K562 (cell line): ENCODE results near the gene B3GALT4. TPM values are rescaled to one million over a fixed set of nuclear protein-coding genes. Genes with fewer than 3 reads are reported as not detected.

Source experiments
- BRF2 ChIP-seq: IDR thresholded peaks from 3 replicates; pipeline ENCODE4 v1.6.1; 2011; ENCODE audit warnings: borderline replicate concordance, mild to moderate bottlenecking; ENCODE audit not compliant: insufficient read length, insufficient read depth
- CAMTA2 ChIP-seq: fragments of 250-450 bp; sonication (Bioruptor Pico); conservative IDR thresholded peaks from 2 replicates; pipeline ENCODE4 v1.5.1; 2022
- CREM ChIP-seq: IDR thresholded peaks from 2 replicates; pipeline ENCODE4 v1.6.1; 2014; ENCODE audit warnings: antibody characterized with exemption, low read depth
- CUX1 ChIP-seq: fragments of 200-800 bp; sonication (Bioruptor generic); IDR thresholded peaks from 2 replicates; pipeline ENCODE4 v1.6.1; 2016; ENCODE audit warnings: missing genetic modification characterization, missing compliant biosample characterization
- EP400 ChIP-seq: fragments of 450-650 bp; IDR thresholded peaks from 2 replicates; pipeline ENCODE4 v1.6.1; 2017; ENCODE audit warnings: antibody characterized with exemption, mild to moderate bottlenecking, moderate library complexity
- MTA1 ChIP-seq: fragments of 450-650 bp; IDR thresholded peaks from 2 replicates; pipeline ENCODE4 v1.6.1; 2017; ENCODE audit warnings: borderline replicate concordance
- NFIC ChIP-seq: fragments of 450-650 bp; IDR thresholded peaks from 2 replicates; pipeline ENCODE4 v1.6.1; 2017; ENCODE audit warnings: mild to moderate bottlenecking, inconsistent platforms
- NR2C1 ChIP-seq, 2 experiments: fragments of 450-650 bp; IDR thresholded peaks; 2 replicates each; pipeline ENCODE4 v1.6.1; 2017; ENCODE audit warnings: mild to moderate bottlenecking in 2 of 2, antibody characterized with exemption in 1 of 2, inconsistent platforms in 1 of 2, missing compliant biosample characterization in 1 of 2, missing genetic modification characterization in 1 of 2
- PCBP2 ChIP-seq: fragments of 200-400 bp; formaldehyde crosslinking; IDR thresholded peaks from 2 replicates; pipeline ENCODE4 v1.6.1; 2018; ENCODE audit warnings: low read length, low read depth, mild to moderate bottlenecking, moderate library complexity; ENCODE audit not compliant: poor library complexity, severe bottlenecking
- RHOXF2B ChIP-seq: fragments of 250-450 bp; sonication (Bioruptor Pico); conservative IDR thresholded peaks from 2 replicates; pipeline ENCODE4 v1.5.1; 2021
- SMARCC2 ChIP-seq: fragments of 450-650 bp; IDR thresholded peaks from 2 replicates; pipeline ENCODE4 v1.6.1; 2017; ENCODE audit warnings: antibody characterized with exemption, moderate library complexity, mild to moderate bottlenecking, low read depth
- STAT5A ChIP-seq: IDR thresholded peaks from 2 replicates; pipeline ENCODE4 v1.6.1; 2012; ENCODE audit warnings: low read length, inconsistent platforms, borderline replicate concordance
- TARDBP ChIP-seq: fragments of 450-650 bp; IDR thresholded peaks from 2 replicates; pipeline ENCODE4 v1.6.1; 2016
- TGIF2 ChIP-seq: sonication (generic); formaldehyde crosslinking; IDR thresholded peaks from 2 replicates; pipeline ENCODE4 v1.8.1; 2022; ENCODE audit warnings: mild to moderate bottlenecking, missing genetic modification reagents, moderate library complexity
- TOE1 ChIP-seq, 2 experiments: fragments of 450-650 bp in 1 of 2; sonication (generic) in 1 of 2; formaldehyde crosslinking in 1 of 2; IDR thresholded peaks; 2 replicates each; pipeline versions ENCODE4 v1.7.1 to v1.8.0; 2016 to 2022; ENCODE audit warnings: borderline replicate concordance in 2 of 2, mild to moderate bottlenecking in 2 of 2, antibody characterized with exemption in 1 of 2, inconsistent platforms in 1 of 2, low read depth in 1 of 2, missing genetic modification reagents in 1 of 2, moderate library complexity in 1 of 2
- ZNF133 ChIP-seq: fragments of 250-450 bp; sonication (Bioruptor Pico); IDR thresholded peaks from 2 replicates; pipeline ENCODE4 v1.4.0; 2020; ENCODE audit warnings: mild to moderate bottlenecking
- ZNF23 ChIP-seq: fragments of 250-450 bp; sonication (Bioruptor Pico); IDR thresholded peaks from 2 replicates; pipeline ENCODE4 v1.4.0; 2020; ENCODE audit warnings: mild to moderate bottlenecking
- ZNF561 ChIP-seq: fragments of 450-650 bp; formaldehyde crosslinking; conservative IDR thresholded peaks from 2 replicates; pipeline ENCODE4 v1.4.0; 2020; ENCODE audit warnings: mild to moderate bottlenecking, moderate library complexity
- ZNF589 ChIP-seq: fragments of 200-800 bp; sonication (Bioruptor generic); IDR thresholded peaks from 2 replicates; pipeline ENCODE4 v1.6.1; 2016; ENCODE audit warnings: low read depth, missing genetic modification characterization, missing compliant biosample characterization
- ZNF644 ChIP-seq: fragments of 200-800 bp; sonication (Bioruptor generic); IDR thresholded peaks from 2 replicates; pipeline ENCODE4 v1.6.1; 2016; ENCODE audit warnings: low read depth, missing genetic modification characterization, missing compliant biosample characterization
- ZNF668 ChIP-seq: fragments of 250-450 bp; sonication (Bioruptor Pico); IDR thresholded peaks from 2 replicates; pipeline ENCODE4 v1.8.0; 2022; ENCODE audit warnings: mild to moderate bottlenecking, inconsistent platforms
- ZZZ3 ChIP-seq: fragments of 450-650 bp; IDR thresholded peaks from 2 replicates; pipeline ENCODE4 v1.6.1; 2016; ENCODE audit warnings: antibody characterized with exemption, mild to moderate bottlenecking, moderate library complexity
- polyA plus RNA-seq, 8 experiments: library from polyadenylated mRNA; depleted of rRNA in 4 of 8; stranded (reverse) in 5 of 8; unstranded in 3 of 8; fragments of >200 nt; fragmentation: Nextera tagmentation in 2 of 8; fragmentation: Illumina TruSeq in 1 of 8; extraction: Ambion mirVana in 2 of 8; extraction: Trizol in 1 of 8; gene quantifications; 2 replicates each; pipeline versions ENCODE4 v1.2.1 to v1.2.3, GENCODE V29; 2011 to 2014; ENCODE audit warnings: inconsistent platforms in 1 of 8, missing spikeins in 1 of 8
- total RNA-seq, 7 experiments: library from RNA; depleted of rRNA in 6 of 7; stranded (reverse); fragments of >200 nt in 6 of 7; fragmentation: Illumina TruSeq in 2 of 7; extraction: Trizol in 2 of 7; gene quantifications; 2 replicates each; pipeline versions ENCODE4 v1.2.1 to v1.2.3, GENCODE V29; 2011 to 2021; ENCODE audit warnings: low replicate concordance in 1 of 7

The B3GALT4 gene
- total and polyA plus RNA-seq, 9 of the 15 experiments (the other 6 are each of a cell fraction or from before 2014, with no cell fraction given): 0.11 to 1.3 (median 0.53) TPM; not detected in 1

- no peak for TF ChIP-seq CUX1 (CRISPR knock-in tag)
- peak; percentile 70; the same call in 1 of the 2 replicates for TF ChIP-seq ZZZ3
- peak; percentile 68; the same call in 1 of the 2 replicates for TF ChIP-seq CREM
- 0 out of 2 replicates have a peak, but pooled peaks have one; percentile 24 for TF ChIP-seq TARDBP
- no peak for TF ChIP-seq BRF2
- no peak for TF ChIP-seq SMARCC2
- no peak for TF ChIP-seq CAMTA2 (CRISPR knock-in tag)
- TF ChIP-seq MTA1: no peak
- peak; percentile 100 for TF ChIP-seq NR2C1 (IDR thresholded peaks at IDR 0.05)
- TF ChIP-seq NR2C1 (tag; IDR thresholded peaks at IDR 0.05): peak; percentile 100
- no peak for TF ChIP-seq ZNF133
- TF ChIP-seq ZNF561 (CRISPR knock-in tag): no peak
- no peak for TF ChIP-seq ZNF23 (CRISPR knock-in tag)
- peak; percentile 12; the same call in 1 of the 2 replicates for TF ChIP-seq NFIC
- TF ChIP-seq TOE1 (IDR thresholded peaks at IDR 0.05; ENCODE audit: borderline replicate concordance): no peak
- no peak for TF ChIP-seq TOE1 (CRISPR knock-in tag; IDR thresholded peaks at IDR 0.05; ENCODE audit: borderline replicate concordance, low read depth)
- TF ChIP-seq STAT5A: no peak
- 0 out of 2 replicates have a peak, but pooled peaks have one; percentile 53 for TF ChIP-seq ZNF668 (CRISPR knock-in tag)
- peak; percentile 92 for TF ChIP-seq ZNF644
- no peak for TF ChIP-seq RHOXF2B
- TF ChIP-seq PCBP2: no peak
- TF ChIP-seq EP400: peak; percentile 93
- TF ChIP-seq TGIF2 (CRISPR knock-in tag): no peak; the same call in 1 of the 2 replicates
- peak; percentile 47; the same call in 1 of the 2 replicates for TF ChIP-seq ZNF589
Measured at GRCh38 chr6:33288921-33289783, 12.2 kb downstream of the B3GALT4 start, which contains the start of the genes PFDN6 and WDR46 (continued).
